ENCODE results near the gene EIF3B. TPM values are rescaled to one million over a fixed set of nuclear protein-coding genes. Genes with fewer than 3 reads are reported as not detected.

Gene EIF3B
- total and polyA plus RNA-seq, 2 donors, result 86.0 to 115 TPM

Other genes starting within 250 kb of the EIF3B start
- 103 TPM for gene MAD1L1, start 121.9 kb upstream of the EIF3B start, total RNA-seq
- gene MAD1L1, start 121.9 kb upstream of the EIF3B start, polyA plus RNA-seq, result 93.3 TPM
- 28.2 TPM for gene MRM2, start 112.6 kb upstream of the EIF3B start, total RNA-seq
- 24.6 TPM for gene MRM2, start 112.6 kb upstream of the EIF3B start, polyA plus RNA-seq
- gene NUDT1, start 112.6 kb upstream of the EIF3B start, total RNA-seq, result 105 TPM
- 37.5 TPM for gene NUDT1, start 112.6 kb upstream of the EIF3B start, polyA plus RNA-seq
- gene SNX8, start 40.4 kb upstream of the EIF3B start, total RNA-seq, result 10.4 TPM
- gene SNX8, start 40.4 kb upstream of the EIF3B start, polyA plus RNA-seq, result 25.9 TPM
- gene CHST12, start 48.8 kb downstream of the EIF3B start, total RNA-seq, result 5.8 TPM
- gene CHST12, start 48.8 kb downstream of the EIF3B start, polyA plus RNA-seq, result 8.9 TPM
- gene GRIFIN, start 121.6 kb downstream of the EIF3B start, total RNA-seq, result not detected
- not detected for gene GRIFIN, start 121.6 kb downstream of the EIF3B start, polyA plus RNA-seq
- gene LFNG, start 164.9 kb downstream of the EIF3B start, total RNA-seq, result 10.1 TPM
- 13.6 TPM for gene LFNG, start 164.9 kb downstream of the EIF3B start, polyA plus RNA-seq
- 19.9 TPM for gene BRAT1, start 200.7 kb downstream of the EIF3B start, total RNA-seq
- gene BRAT1, start 200.7 kb downstream of the EIF3B start, polyA plus RNA-seq, result 40.8 TPM
- 4.2 TPM for gene IQCE, start 204.2 kb downstream of the EIF3B start, total RNA-seq
- 3.8 TPM for gene IQCE, start 204.2 kb downstream of the EIF3B start, polyA plus RNA-seq

Measured in thymus (tissue), 2 donors.